GM13976 (cell line): ENCODE data around the gene KRT80.

Source experiments
- DNase-seq: peaks from one replicate; pipeline ENCODE4 v3.0.0; 2012; ENCODE audit warnings: low spot score
- CTCF ChIP-seq: IDR thresholded peaks from 2 replicates; pipeline ENCODE4 v1.5.1; 2012; ENCODE audit warnings: borderline replicate concordance, mild to moderate bottlenecking; ENCODE audit not compliant: insufficient read depth; ENCODE audit errors: extremely low read depth, missing control alignments, control extremely low read depth
- in situ Hi-C: fragments of 300-500 bp; cut with MboI; formaldehyde crosslinking; loops from one replicate; pipeline ENCODE4 v1.12.0; 2022; ENCODE audit warnings: low sequenced_read_pairs, mixed read lengths, inconsistent platforms; ENCODE audit not compliant: unreplicated experiment

KRT80 gene

GRCh38 chr12:52222692-52223091 lies 30.9 kb upstream of the KRT80 start:
- DNase-seq = no peak
- in situ Hi-C loops = no loop called here
- no peak for TF ChIP-seq CTCF

GRCh38 chr12:52221912-52222457 lies 30.2 kb upstream of the KRT80 start:
- in situ Hi-C loops = no loop called here
- TF ChIP-seq CTCF = peak; percentile 36
- peak; percentile 27 for DNase-seq

GRCh38 chr12:52221070-52221781 lies 29.4 kb upstream of the KRT80 start:
- in situ Hi-C loops = no loop called here
- no peak for DNase-seq
- no peak for TF ChIP-seq CTCF

- in situ Hi-C loops = no loop called here
- TF ChIP-seq CTCF = no peak
- no peak for DNase-seq
Measured at GRCh38 chr12:52220477-52220876, 28.7 kb upstream of the KRT80 start.

- no peak for TF ChIP-seq CTCF
- in situ Hi-C loops = no loop called here
- no peak for DNase-seq
Measured at GRCh38 chr12:52218001-52218400, 26.2 kb upstream of the KRT80 start.

GRCh38 chr12:52217223-52217622 lies 25.4 kb upstream of the KRT80 start:
- DNase-seq = no peak
- TF ChIP-seq CTCF = no peak
- in situ Hi-C loops = no loop called here
